HG02623 (cell line): ENCODE measurements around the gene HOXA10.

Source experiments
- ATAC-seq: cut with Tn5 transposase; IDR thresholded peaks from one replicate; pipeline ENCODE4 v1.9.1; 2021; ENCODE audit warnings: moderate library complexity; ENCODE audit not compliant: unreplicated experiment

The HOXA10 gene

GRCh38 chr7:27180431-27181420 is 6.6 kb upstream of the HOXA10 start:
- ATAC-seq, result no peak

- ATAC-seq, result no peak
Observed at GRCh38 chr7:27179503-27180430, 5.6 kb upstream of the HOXA10 start.

- ATAC-seq, result no peak
Observed at GRCh38 chr7:27179030-27179429, 4.9 kb upstream of the HOXA10 start.

- no peak for ATAC-seq
Observed at GRCh38 chr7:27178366-27178765, 4.2 kb upstream of the HOXA10 start.

GRCh38 chr7:27177795-27178320 is 3.7 kb upstream of the HOXA10 start:
- ATAC-seq, result no peak

GRCh38 chr7:27176962-27177794 is 3.1 kb upstream of the HOXA10 start:
- ATAC-seq, result no peak

GRCh38 chr7:27176524-27176845 is 2.4 kb upstream of the HOXA10 start:
- no peak for ATAC-seq

- ATAC-seq, result no peak
Observed at GRCh38 chr7:27175626-27176523, 1.8 kb upstream of the HOXA10 start.

- ATAC-seq, result no peak
Observed at GRCh38 chr7:27174874-27175625, 930 bp upstream of the HOXA10 start.

GRCh38 chr7:27173511-27173955 is 587 bp downstream of the HOXA10 start:
- no peak for ATAC-seq

GRCh38 chr7:27172823-27173510 is 1.2 kb downstream of the HOXA10 start:
- no peak for ATAC-seq

- ATAC-seq, result no peak
Observed at GRCh38 chr7:27172315-27172774, 1.8 kb downstream of the HOXA10 start.

GRCh38 chr7:27171637-27172314 is 2.3 kb downstream of the HOXA10 start:
- ATAC-seq, result no peak

GRCh38 chr7:27171325-27171636 is 2.8 kb downstream of the HOXA10 start:
- no peak for ATAC-seq

GRCh38 chr7:27170426-27171324 is 3.4 kb downstream of the HOXA10 start:
- ATAC-seq, result no peak

GRCh38 chr7:27169658-27170425 is 4.3 kb downstream of the HOXA10 start:
- ATAC-seq, result no peak
